CD4-positive, alpha-beta T cell (primary cell): ENCODE measurements around the gene TSC22D1. TPM values are rescaled to one million over a fixed set of nuclear protein-coding genes. Genes with fewer than 3 reads are reported as not detected.

Experiments
- ATAC-seq: fragments of 200-7000 bp; cut with Tn5 transposase; one replicate; pipeline ENCODE4 v1.10.0; 2022; ENCODE audit warnings: mild to moderate bottlenecking; ENCODE audit not compliant: poor library complexity
- CTCF ChIA-PET: fragments of 350-600 bp; sonication (Branson Sonifier 250); formaldehyde crosslinking; loops from one replicate; lab custom pipeline; 2021; ENCODE audit warnings: antibody characterized with exemption, inconsistent platforms; lab: Charles Lee
- POLR2A ChIA-PET: fragments of 350-600 bp; sonication (Branson Sonifier 250); formaldehyde crosslinking; loops from one replicate; lab custom pipeline; 2021; ENCODE audit warnings: antibody characterized with exemption, inconsistent platforms; lab: Charles Lee
- DNase-seq, 14 experiments: peaks; one replicate each; pipeline ENCODE4 v3.0.0-alpha.2; 2013 to 2020; ENCODE audit warnings: mixed read lengths in 2 of 14
- H3K27ac ChIP-seq, 2 donors: one replicate each; pipeline versions ENCODE4 v1.5.1 to v1.7.0; 2013; ENCODE audit warnings: low read length in 2 of 2, low read depth in 1 of 2, mild to moderate bottlenecking in 1 of 2
- H3K27me3 ChIP-seq, 2 experiments: 1 replicate in 1 of 2; 2 replicates in 1 of 2; pipeline versions ENCODE4 v1.6.1 to v1.7.0; 2013; ENCODE audit warnings: low read length in 2 of 2, control low read depth in 1 of 2, mild to moderate bottlenecking in 1 of 2, moderate library complexity in 1 of 2; ENCODE audit not compliant: insufficient read depth in 2 of 2, control insufficient read depth in 1 of 2
- H3K36me3 ChIP-seq: one replicate; pipeline ENCODE4 v1.6.1; 2013; ENCODE audit warnings: low read length, control low read depth; ENCODE audit not compliant: insufficient read depth
- H3K4me1 ChIP-seq: one replicate; pipeline ENCODE4 v1.6.1; 2013; ENCODE audit warnings: low read length, control low read depth; ENCODE audit not compliant: insufficient read depth
- H3K4me3 ChIP-seq: one replicate; pipeline ENCODE4 v1.5.1; 2013; ENCODE audit warnings: mild to moderate bottlenecking, low read length, moderate library complexity
- H3K9me3 ChIP-seq, 2 experiments: 1 replicate in 1 of 2; 2 replicates in 1 of 2; pipeline versions ENCODE4 v1.6.1 to v1.7.0; 2013; ENCODE audit warnings: low read length in 2 of 2, mild to moderate bottlenecking in 2 of 2, control low read depth in 1 of 2, moderate library complexity in 1 of 2; ENCODE audit not compliant: control insufficient read depth in 1 of 2, insufficient read depth in 1 of 2
- H3K27ac Mint-ChIP-seq: one replicate; pipeline ENCODE4 v1.8.0; 2020; ENCODE audit warnings: mixed read lengths
- H3K27me3 Mint-ChIP-seq: one replicate; pipeline ENCODE4 v1.8.0; 2021; ENCODE audit warnings: mixed read lengths
- H3K36me3 Mint-ChIP-seq: one replicate; pipeline ENCODE4 v1.8.0; 2021; ENCODE audit warnings: low read depth, mixed read lengths
- H3K4me1 Mint-ChIP-seq: one replicate; pipeline ENCODE4 v1.8.0; 2021; ENCODE audit warnings: low read depth, mixed read lengths
- H3K4me3 Mint-ChIP-seq: one replicate; pipeline ENCODE4 v1.8.0; 2020; ENCODE audit warnings: mild to moderate bottlenecking, mixed read lengths
- H3K9me3 Mint-ChIP-seq: one replicate; pipeline ENCODE4 v1.8.0; 2020; ENCODE audit warnings: mixed read lengths
- intact Hi-C, 2 experiments: fragments of 100-400 bp; cut with DNase I in 1 of 2; cut with micrococcal nuclease in 1 of 2; formaldehyde crosslinking; loops; one replicate each; pipeline versions ENCODE4 v1.15.1 to v1.9.0; 2023 to 2025; cut with DNase I, micrococcal nuclease
- total RNA-seq, 174 experiments: library from RNA in 2 of 174; stranded (reverse) in 2 of 174; gene quantifications; one replicate each; pipeline ENCODE4 v1.2.3 and lab custom pipeline; 2021 to 2026
- TF ChIP-seq, protein P1 (sequence below): fragments of 200-600 bp; IDR thresholded peaks from one replicate; pipeline ENCODE4 v1.8.0; 2022; ENCODE audit warnings: antibody characterized with exemption, mild to moderate bottlenecking

TSC22D1 gene
- total RNA-seq, 2 experiments from 2014 or later = 24.0 to 26.5 TPM

DNA sequence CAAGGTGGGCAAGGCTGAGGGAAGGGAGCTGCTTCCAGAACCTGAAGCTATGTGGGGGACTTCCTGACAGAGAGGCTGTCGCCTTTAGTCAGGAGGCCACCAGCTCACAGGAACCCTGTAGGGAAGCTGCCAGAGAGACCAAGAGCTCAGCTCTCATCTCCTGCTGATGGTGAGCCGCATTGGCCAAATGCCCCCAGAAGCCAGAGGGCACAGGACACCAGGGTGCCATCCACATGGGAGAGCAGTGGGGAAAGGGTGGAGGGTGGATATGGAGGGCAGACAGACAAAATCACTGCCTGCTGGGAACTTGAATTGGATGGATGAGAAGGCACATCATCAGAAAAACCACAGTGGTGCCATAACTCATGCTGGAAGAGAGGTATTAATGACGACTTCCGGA is 166.5 kb downstream of the TSC22D1 start:
- H3K27me3 ChIP-seq = no peaks in the 10 kb centered on the region
- H3K9me3 ChIP-seq = no peaks in the 10 kb centered on the region
- TF ChIP-seq, protein P1, sequence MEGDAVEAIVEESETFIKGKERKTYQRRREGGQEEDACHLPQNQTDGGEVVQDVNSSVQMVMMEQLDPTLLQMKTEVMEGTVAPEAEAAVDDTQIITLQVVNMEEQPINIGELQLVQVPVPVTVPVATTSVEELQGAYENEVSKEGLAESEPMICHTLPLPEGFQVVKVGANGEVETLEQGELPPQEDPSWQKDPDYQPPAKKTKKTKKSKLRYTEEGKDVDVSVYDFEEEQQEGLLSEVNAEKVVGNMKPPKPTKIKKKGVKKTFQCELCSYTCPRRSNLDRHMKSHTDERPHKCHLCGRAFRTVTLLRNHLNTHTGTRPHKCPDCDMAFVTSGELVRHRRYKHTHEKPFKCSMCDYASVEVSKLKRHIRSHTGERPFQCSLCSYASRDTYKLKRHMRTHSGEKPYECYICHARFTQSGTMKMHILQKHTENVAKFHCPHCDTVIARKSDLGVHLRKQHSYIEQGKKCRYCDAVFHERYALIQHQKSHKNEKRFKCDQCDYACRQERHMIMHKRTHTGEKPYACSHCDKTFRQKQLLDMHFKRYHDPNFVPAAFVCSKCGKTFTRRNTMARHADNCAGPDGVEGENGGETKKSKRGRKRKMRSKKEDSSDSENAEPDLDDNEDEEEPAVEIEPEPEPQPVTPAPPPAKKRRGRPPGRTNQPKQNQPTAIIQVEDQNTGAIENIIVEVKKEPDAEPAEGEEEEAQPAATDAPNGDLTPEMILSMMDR = no peak
- DNase-seq (no peak), ATAC-seq (no peak)
- H3K4me1 ChIP-seq = no peaks in the 10 kb centered on the region
- no peaks in the 10 kb centered on the region for H3K36me3 Mint-ChIP-seq
- ChIA-PET CTCF (no interaction called here), POLR2A (no interaction called here)
- H3K4me3 ChIP-seq = no peak overlapping the region
- H3K9me3 Mint-ChIP-seq = no peaks in the 10 kb centered on the region
- no peak overlapping the region for H3K4me3 Mint-ChIP-seq
- H3K27ac Mint-ChIP-seq = no peak overlapping the region
- no peaks in the 10 kb centered on the region for H3K36me3 ChIP-seq
- no peak overlapping the region for H3K27ac ChIP-seq
- no peaks in the 10 kb centered on the region for H3K4me1 Mint-ChIP-seq
- intact Hi-C loops = no loop called here
- no peaks in the 10 kb centered on the region for H3K27me3 Mint-ChIP-seq

DNA sequence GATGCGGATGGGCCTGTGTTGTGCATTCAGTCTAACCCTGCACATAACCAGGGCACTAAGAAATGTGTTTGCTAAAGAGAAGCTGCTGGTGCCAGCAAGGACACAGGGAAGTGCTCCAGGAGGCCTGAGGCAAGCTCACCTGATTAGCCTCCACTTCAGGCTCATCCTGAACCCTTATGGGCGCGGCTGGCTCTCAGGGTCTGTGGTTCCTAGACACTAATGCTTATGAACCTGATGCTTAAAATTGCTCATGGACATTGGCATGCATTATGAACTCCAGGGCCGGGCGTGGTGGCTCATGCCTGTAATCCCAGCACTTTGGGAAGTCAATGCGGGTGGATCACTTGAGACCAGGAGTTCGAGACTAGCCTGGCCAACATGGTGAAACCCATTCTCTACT is 168.2 kb downstream of the TSC22D1 start:
- intact Hi-C loops = no loop called here
- Mint-ChIP-seq H3K36me3 (no peaks in the 10 kb centered on the region), H3K4me3 (no peak overlapping the region), H3K27me3 (no peaks in the 10 kb centered on the region), H3K27ac (no peak overlapping the region), H3K4me1 (no peaks in the 10 kb centered on the region), H3K9me3 (no peaks in the 10 kb centered on the region)
- H3K27ac ChIP-seq = no peak overlapping the region
- H3K4me3 ChIP-seq = no peak overlapping the region
- TF ChIP-seq, protein P1 = no peak
- ATAC-seq (no peak), DNase-seq (no peak)
- no peaks in the 10 kb centered on the region for H3K4me1 ChIP-seq
- H3K9me3 ChIP-seq = no peaks in the 10 kb centered on the region
- ChIA-PET CTCF (no interaction called here), POLR2A (interaction anchor here (0.6 kb wide), 1 partner anchor 819 kb away, joined by 3 read pairs; no protein-coding TSS in a partner anchor)
- no peaks in the 10 kb centered on the region for H3K36me3 ChIP-seq
- no peaks in the 10 kb centered on the region for H3K27me3 ChIP-seq

DNA sequence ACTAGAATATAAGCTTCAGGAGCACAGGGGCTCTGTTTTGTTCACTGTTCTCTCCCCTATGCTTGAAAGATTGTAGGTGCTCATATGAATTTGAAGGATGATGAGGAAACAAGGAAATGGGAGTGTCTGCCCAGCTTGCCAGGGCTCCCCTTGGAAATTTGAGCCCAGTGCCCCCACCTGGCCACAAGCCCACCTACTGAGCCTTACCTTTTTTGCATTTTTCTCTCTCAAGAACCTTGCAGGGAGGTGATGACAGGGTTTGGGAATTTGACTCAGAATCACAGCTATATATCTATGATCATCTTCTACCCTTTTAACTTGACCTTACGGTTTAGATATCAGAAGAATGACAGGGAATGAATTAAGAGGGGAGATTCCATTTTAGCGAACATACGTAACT is 168.8 kb downstream of the TSC22D1 start:
- no peak for ATAC-seq

More for the DNA sequence above, 168.8 kb downstream of the TSC22D1 start:
- intact Hi-C loops = no loop called here
- H3K4me3 Mint-ChIP-seq = no peak overlapping the region
- no peak overlapping the region for H3K27ac ChIP-seq
- H3K9me3 ChIP-seq = no peaks in the 10 kb centered on the region
- no peaks in the 10 kb centered on the region for H3K36me3 Mint-ChIP-seq
- TF ChIP-seq, protein P1 = no peak
- H3K36me3 ChIP-seq = no peaks in the 10 kb centered on the region
- H3K4me3 ChIP-seq = no peak overlapping the region
- H3K4me1 Mint-ChIP-seq = no peaks in the 10 kb centered on the region
- H3K27me3 ChIP-seq = no peaks in the 10 kb centered on the region
- ChIA-PET CTCF (no interaction called here), POLR2A (interaction anchor here (0.6 kb wide), 1 partner anchor 819 kb away, joined by 3 read pairs; no protein-coding TSS in a partner anchor)
- no peak for DNase-seq
- no peak overlapping the region for H3K27ac Mint-ChIP-seq
- H3K4me1 ChIP-seq = no peaks in the 10 kb centered on the region
- no peaks in the 10 kb centered on the region for H3K27me3 Mint-ChIP-seq
- H3K9me3 Mint-ChIP-seq = no peaks in the 10 kb centered on the region
